NCI-H146 (cell line): ENCODE results near the gene ADAM22.
"Not testable (repeated sequence)": the region's sequence is repeated elsewhere in the genome, so short reads cannot be mapped to it uniquely, and the experiment has no call there.

Source experiments
- DNase-seq: peaks from one replicate; lab custom pipeline; 2025; lab: John Stamatoyannopoulos, UW

ADAM22 gene

DNA sequence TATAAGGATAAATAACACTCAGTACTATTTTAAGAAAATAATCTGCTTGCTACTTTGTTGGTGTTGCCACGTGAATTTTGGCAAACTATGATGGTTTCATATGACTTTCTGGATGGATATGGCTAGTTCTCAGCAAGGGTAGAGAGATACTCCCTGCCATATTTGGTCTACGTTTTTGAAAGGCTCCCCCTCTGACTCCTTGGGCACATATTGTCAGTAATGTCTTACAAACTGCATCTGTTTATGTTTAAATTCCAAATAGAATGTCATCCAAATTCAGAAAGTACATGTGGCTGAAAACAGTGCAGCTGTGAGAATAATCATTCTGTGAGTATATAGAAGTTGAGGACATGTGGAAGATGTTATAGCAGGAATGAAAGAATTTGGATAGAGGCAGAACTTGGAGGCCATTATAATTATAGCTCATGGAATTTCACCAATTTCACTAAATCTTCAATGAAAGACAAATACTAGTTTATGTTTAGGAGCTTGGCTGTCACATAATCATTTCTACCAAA, 178.0 kb downstream of the ADAM22 start:
- no peak for DNase-seq

DNA sequence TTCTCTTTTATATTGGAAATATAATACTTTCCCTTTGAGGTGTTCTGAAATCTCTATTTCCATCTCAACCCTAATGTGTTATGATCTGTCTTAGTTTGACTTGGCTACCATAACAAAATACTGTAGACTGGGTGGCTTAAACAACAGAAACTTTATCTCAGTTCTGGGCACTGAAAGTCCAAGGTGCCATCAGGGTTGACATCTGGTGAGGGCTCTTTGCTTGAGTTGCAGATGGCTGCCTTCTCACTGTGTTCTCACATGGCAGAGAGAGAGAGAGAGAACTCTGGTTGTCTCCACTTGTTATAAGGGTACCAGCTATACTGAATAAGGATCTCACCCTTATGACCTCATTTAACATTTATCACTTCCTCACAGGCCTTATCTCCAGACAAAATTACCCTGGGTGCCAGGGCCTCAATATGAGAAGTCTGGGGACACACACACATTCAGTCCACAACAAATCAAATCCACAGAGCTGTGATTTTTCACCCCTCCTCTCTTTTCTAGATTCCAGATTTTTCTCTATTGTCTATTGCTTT, 181.3 kb downstream of the ADAM22 start:
- no peak for DNase-seq

DNA sequence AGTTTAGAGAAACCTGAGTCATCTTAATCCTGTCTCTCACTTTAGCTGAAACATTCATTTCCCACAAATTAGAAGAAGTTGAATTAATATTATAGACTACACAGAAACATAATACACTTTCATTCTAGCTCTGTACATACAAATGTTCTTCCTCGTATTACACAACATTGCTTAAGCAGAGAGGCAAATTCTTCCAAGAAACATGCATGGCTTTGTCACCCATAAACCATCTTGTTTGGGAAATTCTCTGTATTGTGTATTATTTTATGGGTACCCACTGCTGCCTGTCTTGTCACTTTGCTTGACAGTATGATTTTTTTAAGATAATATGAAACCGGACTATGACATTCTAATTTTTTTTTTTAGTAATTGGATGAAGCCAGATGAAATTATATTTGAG, 181.8 kb downstream of the ADAM22 start:
- no peak for DNase-seq

DNA sequence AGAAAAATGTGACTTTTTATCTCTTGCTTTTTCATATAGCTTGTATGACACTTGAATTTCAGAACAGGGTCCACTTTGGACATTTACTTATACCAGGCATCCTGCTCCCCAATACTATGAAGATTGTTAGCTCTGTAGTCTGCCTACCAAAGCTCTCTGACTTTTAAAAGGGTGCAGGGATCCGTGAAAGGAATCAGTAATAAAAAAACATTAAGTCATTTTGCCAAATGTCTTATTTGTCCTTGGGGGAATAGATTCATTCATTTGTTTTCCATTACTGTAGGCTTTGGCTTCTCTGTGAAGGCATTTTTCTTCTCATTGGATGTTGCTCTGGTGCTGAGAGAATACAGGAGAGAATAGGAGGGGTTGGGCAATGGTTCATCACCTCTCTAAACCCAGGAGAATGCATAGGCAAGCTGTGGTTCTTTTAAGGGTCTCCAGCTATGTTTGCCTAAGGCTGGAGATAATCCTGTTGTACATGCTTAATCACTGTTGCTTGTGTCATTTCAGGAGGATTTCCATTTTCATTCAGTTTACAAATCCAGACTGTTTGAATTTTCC, 182.3 kb downstream of the ADAM22 start:
- no peak for DNase-seq

DNA sequence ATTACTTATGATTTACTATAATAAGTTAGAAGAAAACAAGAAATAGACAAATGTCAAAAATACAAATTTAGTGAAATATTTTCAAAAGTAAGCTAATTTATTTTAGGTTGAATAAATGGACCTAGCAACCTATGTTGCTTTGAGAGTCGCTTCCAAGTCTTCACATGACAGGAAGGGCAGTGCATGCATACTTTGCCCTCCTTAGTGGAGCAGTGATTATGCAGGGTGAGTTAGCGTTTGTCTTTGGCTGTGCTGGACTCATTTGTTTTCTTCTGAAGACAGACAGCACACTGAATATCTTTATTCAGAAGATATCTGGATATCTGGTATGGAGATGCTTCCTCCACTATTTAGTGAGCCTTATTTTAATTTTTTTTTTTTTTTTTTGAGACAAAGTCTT, 183.3 kb downstream of the ADAM22 start:
- no peak for DNase-seq

DNA sequence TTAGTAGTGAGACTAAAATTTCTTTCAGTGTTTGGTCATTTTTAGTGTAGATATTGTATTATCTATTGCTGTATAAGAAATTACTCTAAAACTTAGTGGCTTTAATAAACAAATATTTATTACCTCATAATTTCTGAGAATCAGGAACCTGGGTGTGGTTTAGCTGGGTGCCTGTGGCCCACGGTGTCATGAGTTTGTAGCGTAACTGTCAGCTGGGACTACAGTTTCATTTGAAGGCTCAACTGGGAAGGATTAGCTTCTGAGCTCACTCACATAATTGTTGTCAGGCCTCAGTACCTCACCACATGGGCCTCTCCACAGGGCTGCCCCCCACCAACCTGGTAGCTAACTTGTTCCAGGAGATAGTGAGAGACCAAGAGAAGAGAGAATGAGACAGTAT, 187.3 kb downstream of the ADAM22 start:
- no peak for DNase-seq

DNA sequence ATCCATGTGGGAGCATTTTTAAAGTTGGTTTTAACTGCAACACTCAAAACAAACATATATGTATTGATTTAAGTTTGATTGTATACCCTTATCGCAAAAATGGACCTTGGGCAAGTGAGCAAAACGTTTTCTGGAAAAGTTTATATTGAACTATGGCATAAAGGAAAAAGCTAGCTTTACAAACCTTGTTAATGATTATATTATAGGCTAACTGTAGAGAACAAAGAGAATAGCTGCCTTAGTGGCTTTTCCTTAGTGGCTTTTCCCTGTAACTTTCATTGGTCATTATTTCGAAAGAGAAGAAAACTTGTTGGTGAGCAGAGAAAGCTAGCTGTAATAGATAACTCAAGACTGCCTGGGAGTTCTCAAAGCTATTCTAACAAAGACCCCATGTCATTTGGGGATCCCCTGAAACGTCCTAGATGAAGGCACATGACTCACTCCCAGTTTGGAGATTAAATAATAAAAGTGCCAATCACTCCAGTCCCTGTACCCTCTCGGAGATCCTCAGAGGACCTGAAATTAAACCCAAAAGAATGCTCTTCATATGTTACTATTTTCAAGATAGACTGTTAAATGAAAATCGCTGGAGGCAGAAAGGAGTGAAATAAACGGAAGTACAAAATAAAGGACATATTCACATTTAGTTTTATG, 193.7 kb downstream of the ADAM22 start:
- no peak for DNase-seq

DNA sequence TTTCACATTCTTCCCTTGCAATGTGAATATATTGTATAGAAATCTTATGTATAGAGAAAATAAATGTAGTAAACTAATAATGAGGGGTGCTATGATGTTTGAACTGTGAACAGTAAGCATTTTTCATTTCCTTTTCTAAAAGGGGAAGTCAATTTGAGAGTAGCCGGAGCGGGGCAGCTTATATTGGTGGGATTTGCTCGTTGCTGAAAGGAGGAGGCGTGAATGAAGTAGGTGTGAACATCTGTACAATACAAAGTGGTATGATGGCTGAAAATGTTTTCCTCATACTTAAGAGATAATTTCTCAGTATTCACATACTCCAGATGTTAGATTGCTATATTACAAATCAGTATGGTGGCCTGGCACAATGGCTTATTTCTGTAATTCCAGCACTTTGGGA, 198.7 kb downstream of the ADAM22 start:
- no peak for DNase-seq

DNA sequence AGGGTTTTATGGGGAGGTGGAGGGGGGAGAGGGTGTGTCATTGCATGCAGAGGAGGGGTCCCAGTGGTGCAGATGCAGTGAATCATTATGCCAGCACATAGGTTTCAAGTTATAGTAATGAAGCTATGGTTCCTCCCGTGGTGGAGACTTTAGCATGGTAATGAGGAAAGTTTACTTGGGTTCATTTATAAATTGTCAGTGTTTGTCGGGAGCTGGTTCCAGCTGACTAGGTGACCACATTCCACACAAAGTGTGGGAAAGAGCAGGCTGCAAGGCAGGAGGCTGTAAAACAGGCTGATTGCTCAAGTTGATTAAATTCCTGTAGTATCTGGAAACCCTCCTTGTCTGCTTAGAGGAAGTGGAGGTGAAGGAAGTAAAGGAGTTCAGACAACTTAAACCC, 206.9 kb downstream of the ADAM22 start:
- no peak for DNase-seq

DNA sequence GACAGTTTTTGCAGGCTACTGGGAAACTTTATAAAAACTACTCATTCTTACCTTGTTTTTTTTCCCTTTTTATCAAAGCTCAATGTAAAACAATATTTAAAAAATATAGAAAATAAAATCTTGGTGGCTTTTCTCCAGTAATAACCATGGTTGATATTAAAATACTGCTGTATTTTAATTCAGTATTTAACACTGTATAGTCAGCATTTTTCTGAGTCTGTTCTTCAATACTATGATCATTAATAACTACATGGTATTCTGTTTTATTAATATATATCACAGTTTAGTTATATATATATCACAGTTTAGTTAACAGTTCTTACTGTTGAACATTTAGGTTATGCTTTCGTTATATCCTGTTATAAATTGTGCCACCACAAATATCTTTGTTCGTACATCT, 207.4 kb downstream of the ADAM22 start:
- no peak for DNase-seq

DNA sequence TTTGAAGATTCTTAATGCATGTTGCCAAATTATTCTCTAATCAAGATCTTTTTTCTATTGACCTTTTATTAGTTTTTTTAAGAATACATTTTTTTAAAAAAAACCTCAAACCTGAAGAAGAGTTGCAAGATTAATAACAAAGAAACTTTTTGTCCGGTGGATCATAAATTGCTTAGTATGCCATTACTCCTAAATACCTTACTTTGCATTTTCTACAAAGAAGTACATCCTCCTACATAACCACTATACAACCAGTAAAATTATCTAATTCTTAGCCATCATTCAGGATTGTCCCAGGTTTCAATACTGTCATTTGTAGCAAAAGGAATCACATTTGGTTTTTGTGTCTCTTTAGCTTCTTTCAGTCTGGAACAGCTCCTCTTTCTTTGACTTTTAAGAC, 207.9 kb downstream of the ADAM22 start:
- no peak for DNase-seq

DNA sequence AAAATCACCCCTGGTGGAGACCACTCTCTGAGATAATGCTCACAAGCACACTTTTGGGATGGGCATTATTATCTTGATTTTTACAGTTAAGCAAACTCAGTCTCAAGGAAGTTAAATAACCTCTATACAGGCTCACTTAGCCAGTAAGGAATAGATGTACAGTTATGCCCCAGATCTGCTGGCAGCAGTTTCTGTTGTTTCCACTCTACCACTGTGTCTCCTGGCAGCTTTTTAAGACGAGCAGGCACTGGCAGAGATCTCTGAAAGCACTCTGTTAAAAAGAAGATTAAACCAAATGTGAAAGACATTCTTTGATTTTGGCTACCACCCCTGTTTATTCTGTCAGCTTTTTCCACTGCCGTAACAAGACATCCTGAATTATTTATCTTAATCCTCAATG, 212.6 kb downstream of the ADAM22 start:
- no peak for DNase-seq

DNA sequence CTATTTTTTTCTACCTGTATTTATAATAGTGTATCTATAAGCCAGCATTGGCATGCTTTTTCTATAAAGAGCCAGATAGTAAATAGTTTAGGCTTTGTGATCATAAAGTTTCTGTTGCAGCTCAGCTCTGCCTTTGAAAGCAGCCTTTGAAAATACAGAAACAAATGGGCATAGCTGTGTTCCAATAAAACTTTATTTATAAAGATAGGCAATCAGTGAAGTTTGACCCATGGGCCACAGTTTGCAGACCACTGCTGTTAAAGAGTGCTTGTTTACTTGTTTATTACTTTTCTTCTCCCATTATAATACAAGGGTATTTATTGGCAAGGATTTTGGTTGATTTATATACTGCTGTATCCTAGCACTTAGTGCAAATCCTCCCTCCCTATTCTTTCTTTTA, 213.3 kb downstream of the ADAM22 start:
- no peak for DNase-seq

DNA sequence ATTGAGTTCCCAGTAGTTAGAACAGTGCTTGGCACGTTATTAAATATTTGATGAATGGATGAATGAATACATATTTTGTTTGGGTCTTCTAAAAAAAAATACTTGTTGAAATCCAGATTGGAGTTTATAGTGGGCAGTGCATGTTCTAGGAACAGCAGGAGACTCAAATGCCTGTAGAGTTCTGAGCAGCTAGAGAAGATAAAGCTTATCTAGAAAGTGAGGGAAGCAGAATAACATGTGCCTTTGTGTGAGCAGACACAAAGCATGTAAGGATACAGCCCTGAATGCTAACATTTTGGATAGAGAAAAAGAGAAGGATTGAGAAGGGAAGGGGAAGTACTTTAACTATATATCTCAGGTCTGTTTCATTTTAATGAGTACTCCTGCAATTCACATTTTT, 213.9 kb downstream of the ADAM22 start:
- no peak for DNase-seq

DNA sequence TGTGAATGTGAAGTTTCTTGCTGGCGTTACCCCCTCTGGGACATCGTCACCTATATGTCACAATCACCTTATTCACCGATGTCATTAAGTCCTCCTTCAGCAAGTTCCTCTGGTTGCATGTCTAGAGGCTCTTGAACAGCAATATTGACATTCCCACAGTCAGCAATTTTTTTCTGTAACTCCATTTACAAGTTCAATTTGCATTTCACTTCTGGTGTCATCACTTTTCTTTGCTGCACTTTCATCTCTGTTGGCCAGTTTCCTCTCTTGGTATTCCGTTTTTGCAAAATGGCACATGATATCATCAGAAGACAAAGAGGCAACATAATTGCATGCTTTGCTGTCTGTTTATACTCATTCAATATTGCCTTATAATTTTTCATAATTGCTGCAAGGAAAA, 216.0 kb downstream of the ADAM22 start:
- no peak for DNase-seq

DNA sequence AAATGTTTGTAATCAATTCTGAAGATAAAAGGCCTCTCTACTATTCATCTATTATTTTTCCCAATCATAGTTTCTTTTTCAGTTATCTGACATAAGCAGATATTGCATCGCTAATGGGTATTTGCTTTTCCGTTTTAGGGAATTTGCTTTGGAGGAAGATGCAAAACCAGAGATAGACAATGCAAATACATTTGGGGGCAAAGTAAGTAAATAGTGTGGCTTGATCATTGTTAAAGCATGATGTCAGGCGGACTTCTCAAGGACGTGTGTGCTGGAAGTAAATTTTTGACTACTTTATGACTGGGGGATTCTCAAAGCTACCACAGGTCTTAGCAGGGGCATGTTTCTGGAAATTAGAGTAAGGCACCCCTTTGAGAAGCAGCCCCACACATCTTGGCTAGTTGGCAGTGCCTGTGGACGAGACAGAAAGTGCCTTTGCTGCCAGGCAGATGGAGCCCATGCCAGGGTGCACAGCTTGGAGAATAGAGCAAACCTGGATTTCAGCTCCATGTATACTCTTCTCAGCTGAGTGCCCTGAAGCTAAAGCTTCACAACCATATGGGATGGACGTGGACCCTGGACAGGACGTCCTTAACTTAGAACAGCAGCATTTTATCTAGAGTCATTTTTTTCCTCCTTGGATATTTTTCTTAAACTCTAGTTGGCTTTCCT, 217.2 kb downstream of the ADAM22 start:
- no peak for DNase-seq

DNA sequence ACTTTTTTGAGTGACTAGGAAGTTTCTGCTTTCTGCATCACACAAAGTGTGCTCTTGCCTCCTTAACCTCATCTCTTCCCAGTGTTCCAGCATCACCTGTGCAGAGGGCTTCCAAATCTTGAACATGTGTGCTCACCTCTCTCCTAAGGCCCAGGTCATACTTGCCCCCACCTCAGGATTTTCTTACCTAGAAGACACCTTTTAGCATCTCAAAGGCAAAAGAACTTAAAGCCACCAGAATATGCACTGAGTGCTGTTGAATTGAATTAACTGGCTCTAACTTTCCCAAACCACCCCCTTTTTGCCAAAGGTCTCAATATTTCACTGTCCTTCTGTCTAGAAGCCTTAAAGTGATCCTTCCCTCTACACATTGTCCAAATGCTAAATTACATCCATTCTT, 219.3 kb downstream of the ADAM22 start:
- DNase-seq, result no peak

DNA sequence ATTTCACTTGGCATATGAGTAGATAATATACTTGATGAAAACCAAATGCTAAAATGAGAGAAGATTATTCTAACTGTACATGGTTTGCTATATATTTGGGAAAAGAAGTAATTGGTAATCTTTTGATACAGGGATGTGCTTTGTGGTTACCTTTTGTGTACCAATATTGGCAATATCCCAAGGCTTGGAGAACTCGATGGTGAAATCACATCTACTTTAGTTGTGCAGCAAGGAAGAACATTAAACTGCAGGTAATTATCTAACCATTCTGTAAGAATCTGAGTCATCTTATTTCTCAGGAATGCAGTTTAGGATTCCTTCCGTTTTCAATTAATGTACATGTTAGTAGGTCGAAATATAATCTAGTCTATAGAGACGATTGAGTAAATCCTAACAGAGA, 221.7 kb downstream of the ADAM22 start:
- DNase-seq, result no peak

DNA sequence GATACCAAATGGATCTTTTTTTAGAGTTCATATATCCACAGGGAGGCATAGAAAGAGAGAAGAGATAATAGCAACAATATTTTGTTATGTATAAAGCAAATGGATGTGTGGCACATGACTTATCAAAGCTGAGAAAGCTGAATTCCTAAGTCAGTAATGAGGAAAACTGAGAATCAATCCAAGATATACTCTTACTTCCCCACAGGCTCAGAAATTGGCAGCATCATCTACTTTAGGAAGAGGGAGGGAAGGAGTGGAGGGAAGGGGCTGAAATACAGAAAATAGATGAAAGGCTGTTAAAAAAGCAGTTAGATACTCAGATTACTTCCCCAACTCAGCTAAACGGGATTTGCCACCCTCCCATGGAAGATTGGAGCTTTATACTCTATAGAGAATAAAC, 222.3 kb downstream of the ADAM22 start:
- DNase-seq, result no peak

DNA sequence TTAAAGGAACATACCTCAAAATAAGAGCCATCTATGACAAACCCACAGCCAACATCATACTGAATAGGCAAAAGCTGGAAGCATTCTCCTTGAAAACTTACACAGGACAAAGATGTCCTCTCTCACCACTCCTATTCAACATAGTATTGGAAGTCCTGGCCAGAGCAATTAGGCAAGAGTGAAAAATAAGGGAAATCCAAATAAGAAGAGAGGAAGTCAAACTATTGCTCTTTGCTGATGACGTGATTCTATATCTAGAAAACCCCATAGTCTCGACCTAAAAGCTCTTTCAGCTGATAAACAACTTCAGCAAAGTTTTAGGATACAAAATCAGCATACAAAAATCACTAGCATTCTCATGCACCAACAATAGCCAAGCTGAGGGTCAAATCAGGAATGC, 225.7 kb downstream of the ADAM22 start:
- DNase-seq, result not testable (repeated sequence)

DNA sequence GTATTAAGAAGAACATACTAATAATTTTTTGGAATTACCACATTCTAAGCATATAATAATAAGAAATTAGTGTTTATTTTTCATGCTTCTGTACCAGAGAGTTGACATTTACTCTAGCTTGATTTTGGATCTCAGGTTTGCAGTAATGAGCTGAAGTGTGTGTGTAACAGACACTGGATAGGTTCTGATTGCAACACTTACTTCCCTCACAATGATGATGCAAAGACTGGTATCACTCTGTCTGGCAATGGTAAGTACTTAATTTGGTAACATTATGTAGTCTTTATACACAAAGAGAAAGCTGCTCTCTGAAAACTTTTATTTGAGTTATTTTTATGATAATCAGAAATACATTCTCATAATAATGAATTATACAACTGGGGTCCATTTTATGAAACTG, 231.6 kb downstream of the ADAM22 start:
- no peak for DNase-seq

DNA sequence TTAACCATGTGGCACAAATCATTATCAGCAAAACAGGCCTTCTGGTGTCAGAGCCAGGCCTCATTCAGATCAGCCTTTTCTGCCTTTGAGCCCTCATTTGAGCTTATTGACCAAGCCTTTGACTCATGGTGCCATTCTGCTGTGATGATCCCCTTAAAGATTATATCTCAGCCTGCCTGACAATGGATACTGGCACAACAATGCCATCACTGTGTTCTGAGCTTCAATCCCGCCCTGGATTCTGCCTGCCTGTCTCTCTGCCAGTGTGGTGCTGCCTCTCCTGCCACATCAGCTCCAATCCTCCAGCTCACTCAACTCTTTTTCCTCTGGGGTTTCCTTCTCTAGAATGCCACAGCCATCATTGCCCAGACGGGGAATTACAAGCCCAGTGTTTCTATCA, 233.2 kb downstream of the ADAM22 start:
- no peak for DNase-seq

DNA sequence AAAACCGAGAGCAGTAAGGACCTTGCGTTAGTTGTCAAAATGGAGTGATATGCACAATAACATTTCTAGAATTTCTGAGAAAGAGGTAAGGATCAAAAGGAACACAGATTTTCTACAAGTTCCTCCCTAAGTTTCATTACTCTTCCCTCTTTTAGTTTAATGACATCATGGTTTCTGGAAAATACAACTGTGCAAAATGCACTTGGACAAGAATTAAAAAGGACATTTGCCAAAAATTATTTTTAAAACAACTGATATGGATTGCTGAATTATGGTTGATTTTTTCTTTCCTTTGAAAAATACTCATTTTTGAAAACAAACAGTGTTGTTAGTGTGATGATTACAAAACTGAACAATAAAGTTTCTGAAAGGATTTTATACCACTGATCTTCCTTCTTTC, 233.7 kb downstream of the ADAM22 start:
- DNase-seq, result no peak
